HL-60 (cell line): ENCODE data around the gene MAGI2.

Experiments used
- DNase-seq, 2 experiments: peaks; one replicate each; pipeline ENCODE4 v3.0.0-alpha.2; 2010 to 2020; ENCODE audit warnings: low read depth in 1 of 2, low spot score in 1 of 2
- H3K27ac ChIP-seq: fragments of 250-450 bp; sonication (Bioruptor Pico); replicated peaks from 2 replicates; pipeline ENCODE4 v1.5.1; 2020; ENCODE audit warnings: mild to moderate bottlenecking, moderate library complexity
- H3K27me3 ChIP-seq: fragments of 250-450 bp; sonication (Bioruptor Pico); 2 replicates; pipeline ENCODE4 v1.5.1; 2021; ENCODE audit warnings: mild to moderate bottlenecking, moderate library complexity; ENCODE audit not compliant: insufficient read depth, poor library complexity, severe bottlenecking
- H3K4me3 ChIP-seq: replicated peaks from 2 replicates; pipeline ENCODE4 v1.5.1; 2011; ENCODE audit warnings: mild to moderate bottlenecking, control low read depth, low read length; ENCODE audit not compliant: insufficient read depth
- CTCF ChIP-seq: IDR thresholded peaks from one replicate; pipeline ENCODE4 v1.5.1; 2011; ENCODE audit warnings: low read length, control low read depth, inconsistent platforms; ENCODE audit not compliant: insufficient read depth
- GABPA ChIP-seq: IDR thresholded peaks from 2 replicates; pipeline ENCODE4 v1.6.1; 2012; ENCODE audit warnings: low read depth
- POLR2AphosphoS5 ChIP-seq: IDR thresholded peaks from 2 replicates; pipeline ENCODE4 v1.6.1; 2012; ENCODE audit warnings: low read depth
- REST ChIP-seq: IDR thresholded peaks from 2 replicates; pipeline ENCODE4 v1.6.1; 2012; ENCODE audit warnings: low read depth; ENCODE audit not compliant: insufficient replicate concordance
- SPI1 ChIP-seq: IDR thresholded peaks from 2 replicates; pipeline ENCODE4 v1.6.1; 2012; ENCODE audit warnings: low read depth, mild to moderate bottlenecking, borderline replicate concordance

Gene MAGI2

GRCh38 chr7:78601728-78602127 is 851.7 kb downstream of the MAGI2 start:
- Histone ChIP-seq H3K27me3 (no peaks in the 10 kb centered on the region), H3K4me3 (no peak overlapping the region)
- TF ChIP-seq REST (no peak), SPI1 (no peak), GABPA (no peak), CTCF (no peak), POLR2AphosphoS5 (no peak)

GRCh38 chr7:78594156-78594555 is 859.3 kb downstream of the MAGI2 start:
- Histone ChIP-seq H3K4me3 (no peak overlapping the region), H3K27ac (no peak overlapping the region), H3K27me3 (no peaks in the 10 kb centered on the region)
- TF ChIP-seq CTCF (no peak), POLR2AphosphoS5 (no peak), REST (no peak)
- DNase-seq, result no peak

More at GRCh38 chr7:78601728-78602127, 851.7 kb downstream of the MAGI2 start:
- H3K27ac ChIP-seq, result no peak overlapping the region
- no peak for DNase-seq

GRCh38 chr7:78588393-78588792 is 865.1 kb downstream of the MAGI2 start:
- no peak for TF ChIP-seq POLR2AphosphoS5
- H3K27me3 ChIP-seq, result no peaks in the 10 kb centered on the region

GRCh38 chr7:78587443-78588044 is 865.9 kb downstream of the MAGI2 start:
- no peak for DNase-seq
- Histone ChIP-seq H3K27ac (no peak overlapping the region), H3K4me3 (no peak overlapping the region), H3K27me3 (no peaks in the 10 kb centered on the region)
- TF ChIP-seq GABPA, result no peak
- no peak for TF ChIP-seq SPI1
- TF ChIP-seq POLR2AphosphoS5, result no peak
- TF ChIP-seq REST, result no peak
- TF ChIP-seq CTCF, result no peak

More at GRCh38 chr7:78588393-78588792, 865.1 kb downstream of the MAGI2 start:
- H3K27ac ChIP-seq, result no peak overlapping the region
- H3K4me3 ChIP-seq, result no peak overlapping the region
- no peak for DNase-seq
